IMR-90 (cell line): ENCODE measurements around the gene PRIMA1. TPM values are rescaled to one million over a fixed set of nuclear protein-coding genes. Genes with fewer than 3 reads are reported as not detected.

Source experiments
- ATAC-seq: fragments of 200-7000 bp; cut with Tn5 transposase; 2 replicates; pipeline ENCODE4 v1.9.1; 2020; ENCODE audit warnings: low read depth, mild to moderate bottlenecking, moderate library complexity
- BruUV-seq: library from RNA; stranded (reverse); fragments of 400-500 nt; replicated peaks from 2 replicates; lab custom pipeline; 2021; lab: Mats Ljungman, UMichigan
- CTCF ChIA-PET: fragments of 300-600 bp; formaldehyde crosslinking; extraction: SDS; loops from one replicate; lab custom pipeline; 2021; ENCODE audit warnings: antibody characterized with exemption; lab: Yijun Ruan, JAX
- POLR2A ChIA-PET: fragments of 300-600 bp; sonication (Branson Sonifier 250); formaldehyde crosslinking; loops from one replicate; lab custom pipeline; 2022; ENCODE audit warnings: antibody characterized with exemption; ENCODE audit not compliant: unreplicated experiment; lab: Charles Lee
- DNase-seq: peaks from one replicate; pipeline ENCODE4 v3.0.0; 2013
- H2AFZ ChIP-seq: replicated peaks from 2 replicates; pipeline ENCODE3; 2013; ENCODE audit warnings: low read length, mild to moderate bottlenecking; ENCODE audit not compliant: poor library complexity
- H2AK5ac ChIP-seq: 2 replicates; pipeline ENCODE4 v1.6.1; 2013; ENCODE audit warnings: low read depth, low read length, inconsistent platforms
- H2AK9ac ChIP-seq: replicated peaks from 2 replicates; pipeline ENCODE3; 2013; ENCODE audit warnings: mild to moderate bottlenecking, low read depth, low read length, moderate library complexity; ENCODE audit not compliant: poor library complexity
- H2BK120ac ChIP-seq: 2 replicates; pipeline ENCODE4 v1.6.1; 2013; ENCODE audit warnings: low read depth, low read length, inconsistent platforms
- H2BK15ac ChIP-seq: 3 replicates; pipeline ENCODE4 v1.6.1; 2013; ENCODE audit warnings: low read depth, low read length, inconsistent platforms
- H2BK20ac ChIP-seq: 2 replicates; pipeline ENCODE4 v1.6.1; 2013; ENCODE audit warnings: low read depth, mild to moderate bottlenecking, inconsistent platforms, low read length, moderate library complexity
- H2BK5ac ChIP-seq: 2 replicates; pipeline ENCODE4 v1.6.1; 2013; ENCODE audit warnings: mild to moderate bottlenecking, low read depth, low read length, inconsistent platforms; ENCODE audit not compliant: poor library complexity, severe bottlenecking
- H3K14ac ChIP-seq: replicated peaks from 2 replicates; pipeline ENCODE4 v1.6.1; 2013; ENCODE audit warnings: low read depth, low read length, inconsistent platforms
- H3K18ac ChIP-seq: 2 replicates; pipeline ENCODE4 v1.6.1; 2013; ENCODE audit warnings: low read depth, low read length, control low read depth
- H3K23ac ChIP-seq: 2 replicates; pipeline ENCODE4 v1.6.1; 2013; ENCODE audit warnings: low read depth, low read length, inconsistent platforms
- H3K27ac ChIP-seq: 2 replicates; pipeline ENCODE4 v1.5.1; 2013; ENCODE audit warnings: mild to moderate bottlenecking, control low read depth, low read length; ENCODE audit not compliant: insufficient read depth
- H3K27me3 ChIP-seq: 2 replicates; pipeline ENCODE4 v1.6.1; 2013; ENCODE audit warnings: low read length; ENCODE audit not compliant: control insufficient read depth, insufficient read depth
- H3K36me3 ChIP-seq: 2 replicates; pipeline ENCODE4 v1.6.1; 2013; ENCODE audit warnings: low read length, mixed read lengths; ENCODE audit not compliant: control insufficient read depth, insufficient read depth
- H3K4ac ChIP-seq: 2 replicates; pipeline ENCODE4 v1.6.1; 2013; ENCODE audit warnings: low read depth, low read length, inconsistent platforms
- H3K4me1 ChIP-seq: 2 replicates; pipeline ENCODE4 v1.6.1; 2013; ENCODE audit warnings: low read length, mixed read lengths; ENCODE audit not compliant: control insufficient read depth, insufficient read depth
- H3K4me2 ChIP-seq: 2 replicates; pipeline ENCODE4 v1.6.1; 2013; ENCODE audit warnings: low read depth, mild to moderate bottlenecking, control low read depth, low read length, moderate library complexity
- H3K4me3 ChIP-seq: 2 replicates; pipeline ENCODE4 v1.5.1; 2013; ENCODE audit warnings: low read depth, mild to moderate bottlenecking, control low read depth, low read length, moderate library complexity; ENCODE audit not compliant: insufficient read depth
- H3K56ac ChIP-seq: 2 replicates; pipeline ENCODE4 v1.6.1; 2013; ENCODE audit warnings: low read length, inconsistent platforms; ENCODE audit not compliant: insufficient read depth; ENCODE audit errors: extremely low read depth
- H3K79me1 ChIP-seq, 2 experiments: 2 replicates each; pipeline ENCODE4 v1.6.1; 2013; ENCODE audit warnings: low read length in 2 of 2, inconsistent platforms in 1 of 2, low read depth in 1 of 2
- H3K9ac ChIP-seq: 2 replicates; pipeline ENCODE4 v1.6.1; 2013; ENCODE audit warnings: low read depth, low read length, control low read depth
- H3K9me1 ChIP-seq: 2 replicates; pipeline ENCODE4 v1.6.1; 2013; ENCODE audit warnings: low read length, inconsistent platforms; ENCODE audit not compliant: insufficient read depth
- H3K9me3 ChIP-seq: 2 replicates; pipeline ENCODE4 v1.6.1; 2013; ENCODE audit warnings: low read length; ENCODE audit not compliant: control insufficient read depth, insufficient read depth
- H4K20me1 ChIP-seq: 2 replicates; pipeline ENCODE4 v1.6.1; 2013; ENCODE audit warnings: low read length, inconsistent platforms; ENCODE audit not compliant: insufficient read depth
- H4K5ac ChIP-seq: 2 replicates; pipeline ENCODE4 v1.6.1; 2013; ENCODE audit warnings: mild to moderate bottlenecking, low read depth, low read length, control low read depth
- H4K8ac ChIP-seq, 2 experiments: 2 replicates each; pipeline ENCODE4 v1.6.1; 2013; ENCODE audit warnings: low read depth in 2 of 2, low read length in 2 of 2, control low read depth in 1 of 2, inconsistent platforms in 1 of 2
- H4K91ac ChIP-seq: 2 replicates; pipeline ENCODE4 v1.6.1; 2013; ENCODE audit warnings: low read depth, low read length, inconsistent platforms; ENCODE audit not compliant: insufficient read depth
- BHLHE40 ChIP-seq: fragments of 150-350 bp; IDR thresholded peaks from 2 replicates; pipeline ENCODE4 v1.6.1; 2016; ENCODE audit warnings: mild to moderate bottlenecking, low read depth, low read length
- CEBPB ChIP-seq: IDR thresholded peaks from 2 replicates; pipeline ENCODE4 v1.6.1; 2012; ENCODE audit warnings: low read depth, low read length, improper control_type of control experiment
- CHD1 ChIP-seq: IDR thresholded peaks from 2 replicates; pipeline ENCODE4 v1.6.1; 2012; ENCODE audit warnings: low read depth, low read length, improper control_type of control experiment
- FOS ChIP-seq: fragments of 150-350 bp; IDR thresholded peaks from 2 replicates; pipeline ENCODE4 v1.6.1; 2016; ENCODE audit warnings: low read depth, low read length
- MAFK ChIP-seq: IDR thresholded peaks from 2 replicates; pipeline ENCODE4 v1.6.1; 2012; ENCODE audit warnings: low read depth, low read length, improper control_type of control experiment
- MAZ ChIP-seq: IDR thresholded peaks from 2 replicates; pipeline ENCODE4 v1.6.1; 2012; ENCODE audit warnings: low read depth, mild to moderate bottlenecking, low read length, improper control_type of control experiment, moderate library complexity, borderline replicate concordance
- MXI1 ChIP-seq: IDR thresholded peaks from 2 replicates; pipeline ENCODE4 v1.6.1; 2012; ENCODE audit warnings: low read depth, mild to moderate bottlenecking, low read length, moderate library complexity, borderline replicate concordance
- NFE2L2 ChIP-seq: fragments of 150-350 bp; IDR thresholded peaks from 2 replicates; pipeline ENCODE4 v1.6.1; 2016; ENCODE audit warnings: low read depth, mild to moderate bottlenecking, low read length
- POLR2A ChIP-seq: IDR thresholded peaks from 2 replicates; pipeline ENCODE4 v1.6.1; 2012; ENCODE audit warnings: mild to moderate bottlenecking, low read depth, low read length
- RAD21 ChIP-seq: IDR thresholded peaks from 2 replicates; pipeline ENCODE4 v1.6.1; 2012; ENCODE audit warnings: low read length, improper control_type of control experiment
- RCOR1 ChIP-seq: IDR thresholded peaks from 2 replicates; pipeline ENCODE4 v1.6.1; 2012; ENCODE audit warnings: mild to moderate bottlenecking, low read length, improper control_type of control experiment; ENCODE audit not compliant: insufficient replicate concordance
- RFX5 ChIP-seq: IDR thresholded peaks from 2 replicates; pipeline ENCODE4 v1.8.0; 2012; ENCODE audit warnings: low read depth, mild to moderate bottlenecking, low read length, moderate library complexity
- SMC3 ChIP-seq: fragments of 150-350 bp; IDR thresholded peaks from 2 replicates; pipeline ENCODE4 v1.6.1; 2016; ENCODE audit warnings: low read depth, mild to moderate bottlenecking, antibody characterized with exemption, low read length, moderate library complexity
- WGBS, 2 experiments: methylation state at CpG; one replicate each; pipeline versions ENCODE4 v1.1.5 to v1.1.7; 2013; ENCODE audit warnings: missing lambda C conversion rate in 2 of 2; ENCODE audit not compliant: insufficient read length in 1 of 2; ENCODE audit errors: extremely low coverage in 2 of 2; 5-methylcytosine and 5-hydroxymethylcytosine counted together
- dilution Hi-C: fragments of 300-500 bp; cut with HindIII; formaldehyde crosslinking; loops from one replicate; pipeline ENCODE4 v1.14.3; 2018; ENCODE audit warnings: low sequenced_read_pairs; ENCODE audit not compliant: unreplicated experiment
- in situ Hi-C: fragments of 300-500 bp; cut with MboI; formaldehyde crosslinking; loops from 3 replicates; pipeline ENCODE4 v1.14.3; 2019; ENCODE audit warnings: low sequenced_read_pairs, inconsistent platforms, mixed read lengths
- intact Hi-C: fragments of 100-400 bp; cut with micrococcal nuclease; formaldehyde crosslinking; loops from 2 replicates; pipeline ENCODE4 v1.10.0; 2022
- polyA plus RNA-seq, 3 experiments: library from polyadenylated mRNA; depleted of rRNA; stranded (reverse); fragments of >200 nt; gene quantifications; 2 replicates each; pipeline ENCODE4 v1.2.3, GENCODE V29; 2012; ENCODE audit warnings: low replicate concordance in 1 of 3
- total RNA-seq: library from RNA; depleted of rRNA; stranded (reverse); fragments of >200 nt; gene quantifications from 2 replicates; pipeline ENCODE4 v1.2.3, GENCODE V29; 2012
- TF ChIP-seq, protein P1 (sequence below): fragments of 150-350 bp; IDR thresholded peaks from 2 replicates; pipeline ENCODE4 v1.6.1; 2017; ENCODE audit warnings: mild to moderate bottlenecking, antibody characterized with exemption, low read length, low read depth
- TF ChIP-seq, protein P2 (sequence below): fragments of 150-350 bp; IDR thresholded peaks from 2 replicates; pipeline ENCODE4 v1.6.1; 2016; ENCODE audit warnings: low read depth, mild to moderate bottlenecking, low read length, moderate library complexity, borderline replicate concordance
- TF ChIP-seq, protein P3 (sequence below): conservative IDR thresholded peaks from 2 replicates; pipeline ENCODE4 v1.5.1; 2012; ENCODE audit warnings: mild to moderate bottlenecking, low read depth, low read length, improper control_type of control experiment

PRIMA1 gene
- total and polyA plus RNA-seq, 2 of the 4 experiments (the other 2 are of a cell fraction), result not detected

- no peaks in the 10 kb centered on the region for H3K27me3 ChIP-seq
- H3K23ac ChIP-seq, result no peak overlapping the region
- H3K56ac ChIP-seq, result no peak overlapping the region
- H2AK9ac ChIP-seq, result no peak overlapping the region
- no peak overlapping the region for H2BK120ac ChIP-seq
- no peak overlapping the region for H3K4ac ChIP-seq
- dilution Hi-C loops, result no loop called here
- intact Hi-C loops, result no loop called here
- no peak overlapping the region for H2BK15ac ChIP-seq
- in situ Hi-C loops, result no loop called here
- H2BK20ac ChIP-seq, result no peak overlapping the region
- H3K79me1 ChIP-seq, result no peaks in the 10 kb centered on the region
- no peak overlapping the region for H4K8ac ChIP-seq
- TF ChIP-seq RAD21 (no peak), CEBPB (no peak), POLR2A (no peak), RCOR1 (no peak), SMC3 (no peak), CHD1 (no peak), MAFK (no peak), FOS (no peak), NFE2L2 (no peak), MAZ (no peak), RFX5 (no peak), BHLHE40 (no peak), MXI1 (no peak)
- TF ChIP-seq, protein P1, sequence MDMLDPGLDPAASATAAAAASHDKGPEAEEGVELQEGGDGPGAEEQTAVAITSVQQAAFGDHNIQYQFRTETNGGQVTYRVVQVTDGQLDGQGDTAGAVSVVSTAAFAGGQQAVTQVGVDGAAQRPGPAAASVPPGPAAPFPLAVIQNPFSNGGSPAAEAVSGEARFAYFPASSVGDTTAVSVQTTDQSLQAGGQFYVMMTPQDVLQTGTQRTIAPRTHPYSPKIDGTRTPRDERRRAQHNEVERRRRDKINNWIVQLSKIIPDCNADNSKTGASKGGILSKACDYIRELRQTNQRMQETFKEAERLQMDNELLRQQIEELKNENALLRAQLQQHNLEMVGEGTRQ, result no peak
- TF ChIP-seq, protein P2, sequence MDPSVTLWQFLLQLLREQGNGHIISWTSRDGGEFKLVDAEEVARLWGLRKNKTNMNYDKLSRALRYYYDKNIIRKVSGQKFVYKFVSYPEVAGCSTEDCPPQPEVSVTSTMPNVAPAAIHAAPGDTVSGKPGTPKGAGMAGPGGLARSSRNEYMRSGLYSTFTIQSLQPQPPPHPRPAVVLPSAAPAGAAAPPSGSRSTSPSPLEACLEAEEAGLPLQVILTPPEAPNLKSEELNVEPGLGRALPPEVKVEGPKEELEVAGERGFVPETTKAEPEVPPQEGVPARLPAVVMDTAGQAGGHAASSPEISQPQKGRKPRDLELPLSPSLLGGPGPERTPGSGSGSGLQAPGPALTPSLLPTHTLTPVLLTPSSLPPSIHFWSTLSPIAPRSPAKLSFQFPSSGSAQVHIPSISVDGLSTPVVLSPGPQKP, result no peak
- TF ChIP-seq, protein P3, sequence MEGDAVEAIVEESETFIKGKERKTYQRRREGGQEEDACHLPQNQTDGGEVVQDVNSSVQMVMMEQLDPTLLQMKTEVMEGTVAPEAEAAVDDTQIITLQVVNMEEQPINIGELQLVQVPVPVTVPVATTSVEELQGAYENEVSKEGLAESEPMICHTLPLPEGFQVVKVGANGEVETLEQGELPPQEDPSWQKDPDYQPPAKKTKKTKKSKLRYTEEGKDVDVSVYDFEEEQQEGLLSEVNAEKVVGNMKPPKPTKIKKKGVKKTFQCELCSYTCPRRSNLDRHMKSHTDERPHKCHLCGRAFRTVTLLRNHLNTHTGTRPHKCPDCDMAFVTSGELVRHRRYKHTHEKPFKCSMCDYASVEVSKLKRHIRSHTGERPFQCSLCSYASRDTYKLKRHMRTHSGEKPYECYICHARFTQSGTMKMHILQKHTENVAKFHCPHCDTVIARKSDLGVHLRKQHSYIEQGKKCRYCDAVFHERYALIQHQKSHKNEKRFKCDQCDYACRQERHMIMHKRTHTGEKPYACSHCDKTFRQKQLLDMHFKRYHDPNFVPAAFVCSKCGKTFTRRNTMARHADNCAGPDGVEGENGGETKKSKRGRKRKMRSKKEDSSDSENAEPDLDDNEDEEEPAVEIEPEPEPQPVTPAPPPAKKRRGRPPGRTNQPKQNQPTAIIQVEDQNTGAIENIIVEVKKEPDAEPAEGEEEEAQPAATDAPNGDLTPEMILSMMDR, result no peak
- ChIA-PET POLR2A (no interaction called here), CTCF (no interaction called here)
- H4K20me1 ChIP-seq, result no peaks in the 10 kb centered on the region
- no peaks in the 10 kb centered on the region for H3K9me3 ChIP-seq
- H3K9me1 ChIP-seq, result no peaks in the 10 kb centered on the region
- no peak overlapping the region for H2AK5ac ChIP-seq
- BruUV-seq, result no TSS peak
- H2BK5ac ChIP-seq, result no peak overlapping the region
- DNase-seq (no peak), ATAC-seq (no peak)
- H4K5ac ChIP-seq, result no peak overlapping the region
- H4K91ac ChIP-seq, result no peak overlapping the region
- no peak overlapping the region for H3K14ac ChIP-seq
- H3K4me3 ChIP-seq, result no peak overlapping the region
- no peak overlapping the region for H3K9ac ChIP-seq
- no peak overlapping the region for H3K4me2 ChIP-seq
- no peak overlapping the region for H3K27ac ChIP-seq
- no peak overlapping the region for H2AFZ ChIP-seq
- H3K4me1 ChIP-seq, result no peaks in the 10 kb centered on the region
- H3K18ac ChIP-seq, result no peak overlapping the region
- no peaks in the 10 kb centered on the region for H3K36me3 ChIP-seq
- WGBS, 2 experiments, result no CpG with 5 or more reads among the region's 3 CpGs
Measured at GRCh38 chr14:93832081-93832480, 43.8 kb upstream of the PRIMA1 start.
